Spleen (tissue), 7 donors: Measurements from ENCODE around the gene PAOX.

Experiments used
- POLR2A ChIP-seq, 3 donors: fragments of 450-650 bp; IDR thresholded peaks; one replicate each; pipeline ENCODE4 v1.5.1; 2017; ENCODE audit warnings: antibody characterized with exemption in 3 of 3, mild to moderate bottlenecking in 1 of 3
- POLR2AphosphoS5 ChIP-seq, 3 donors: sonication (generic); formaldehyde crosslinking; IDR thresholded peaks; one replicate each; pipeline ENCODE4 v1.5.1; 2017; ENCODE audit warnings: antibody characterized with exemption in 3 of 3
- TF ChIP-seq, protein P1 (sequence below), 11 experiments: fragments of 200-600 bp in 7 of 11; fragments of 450-650 bp in 4 of 11; sonication (generic) in 4 of 11; IDR thresholded peaks in 8 of 11; conservative IDR thresholded peaks in 3 of 11; 1 replicate in 7 of 11; 2 replicates in 4 of 11; pipeline versions ENCODE4 v1.4.0 to v1.8.0; 2016 to 2021; ENCODE audit warnings: antibody characterized with exemption in 11 of 11, inconsistent platforms in 4 of 11, mild to moderate bottlenecking in 1 of 11
- donor health status: DM: no; HTN: no; CAD: no; lungs with moderate emphysema.
- donor health status: DM: no; HTN: no; CAD: no.
- donor health status: DM: no; HTN: no; CAD: no.

DNA sequence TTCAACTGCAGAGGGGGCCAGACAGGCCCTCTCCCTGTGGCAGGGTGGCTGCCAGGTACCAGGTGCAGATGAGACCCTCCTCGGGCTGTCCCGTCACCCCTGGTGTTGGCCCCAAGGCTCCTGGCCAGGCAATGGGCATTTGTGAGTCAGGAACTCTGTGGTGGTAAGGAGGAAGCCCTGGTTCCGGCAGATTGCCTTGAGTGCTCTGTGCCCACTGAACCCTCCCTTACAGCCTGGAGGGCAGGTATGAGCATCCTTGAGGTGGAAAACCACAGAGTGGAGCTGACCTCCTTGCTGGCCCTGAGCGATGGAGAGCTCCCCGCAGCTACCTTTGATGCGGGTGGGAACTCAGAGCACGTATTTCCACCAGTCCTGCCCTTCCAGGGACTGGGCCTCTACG is 2.0 kb downstream of the PAOX start:
- TF ChIP-seq, protein P1, sequence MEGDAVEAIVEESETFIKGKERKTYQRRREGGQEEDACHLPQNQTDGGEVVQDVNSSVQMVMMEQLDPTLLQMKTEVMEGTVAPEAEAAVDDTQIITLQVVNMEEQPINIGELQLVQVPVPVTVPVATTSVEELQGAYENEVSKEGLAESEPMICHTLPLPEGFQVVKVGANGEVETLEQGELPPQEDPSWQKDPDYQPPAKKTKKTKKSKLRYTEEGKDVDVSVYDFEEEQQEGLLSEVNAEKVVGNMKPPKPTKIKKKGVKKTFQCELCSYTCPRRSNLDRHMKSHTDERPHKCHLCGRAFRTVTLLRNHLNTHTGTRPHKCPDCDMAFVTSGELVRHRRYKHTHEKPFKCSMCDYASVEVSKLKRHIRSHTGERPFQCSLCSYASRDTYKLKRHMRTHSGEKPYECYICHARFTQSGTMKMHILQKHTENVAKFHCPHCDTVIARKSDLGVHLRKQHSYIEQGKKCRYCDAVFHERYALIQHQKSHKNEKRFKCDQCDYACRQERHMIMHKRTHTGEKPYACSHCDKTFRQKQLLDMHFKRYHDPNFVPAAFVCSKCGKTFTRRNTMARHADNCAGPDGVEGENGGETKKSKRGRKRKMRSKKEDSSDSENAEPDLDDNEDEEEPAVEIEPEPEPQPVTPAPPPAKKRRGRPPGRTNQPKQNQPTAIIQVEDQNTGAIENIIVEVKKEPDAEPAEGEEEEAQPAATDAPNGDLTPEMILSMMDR (IDR thresholded peaks at IDR 0.05 in 8 of 11, conservative IDR thresholded peaks at IDR 0.05 in 3 of 11): no peak
- TF ChIP-seq POLR2AphosphoS5 (IDR thresholded peaks at IDR 0.05) (no peak), POLR2A (IDR thresholded peaks at IDR 0.05) (no peak)
